Transverse colon (tissue), 4 donors: ENCODE data around the gene PBX1. TPM values are rescaled to one million over a fixed set of nuclear protein-coding genes. Genes with fewer than 3 reads are reported as not detected.
A peak's percentile ranks its signal among the peaks of the same experiment; 100 is the strongest.

Source experiments
- DNase-seq: peaks from one replicate; pipeline ENCODE4 v3.0.0-alpha.2; 2019
- H3K27ac ChIP-seq, 4 donors: fragments of 200-600 bp; sonication (generic); 2 replicates each; pipeline ENCODE4 v1.5.1; 2016 to 2018; ENCODE audit warnings: inconsistent platforms in 4 of 4
- H3K27me3 ChIP-seq: fragments of 200-600 bp; sonication (generic); 2 replicates; pipeline ENCODE4 v1.5.1; 2017; ENCODE audit warnings: inconsistent platforms
- H3K36me3 ChIP-seq, 4 donors: fragments of 200-600 bp; sonication (generic); 2 replicates each; pipeline ENCODE4 v1.5.1; 2017 to 2019; ENCODE audit warnings: inconsistent platforms in 4 of 4
- H3K4me1 ChIP-seq, 4 donors: fragments of 200-600 bp; sonication (generic); 2 replicates each; pipeline ENCODE4 v1.5.1; 2017 to 2020; ENCODE audit warnings: inconsistent platforms in 4 of 4
- H3K4me3 ChIP-seq, 4 donors: fragments of 200-600 bp; sonication (generic); 1 replicate in 1 of 4; 2 replicates in 3 of 4; pipeline versions ENCODE4 v1.5.1 to v1.6.1; 2017 to 2019; ENCODE audit warnings: inconsistent platforms in 4 of 4
- H3K9me3 ChIP-seq, 2 donors: fragments of 200-600 bp; sonication (generic); 2 replicates each; pipeline ENCODE4 v1.5.1; 2017 to 2019; ENCODE audit warnings: inconsistent platforms in 2 of 2
- CTCF ChIP-seq, 5 experiments: fragments of 200-600 bp in 3 of 5; fragments of 450-650 bp in 2 of 5; sonication (generic) in 3 of 5; IDR thresholded peaks; 1 replicate in 2 of 5; 2 replicates in 3 of 5; pipeline ENCODE4 v1.5.1; 2016 to 2017; ENCODE audit warnings: antibody characterized with exemption in 5 of 5, inconsistent platforms in 3 of 5, mild to moderate bottlenecking in 2 of 5, moderate library complexity in 1 of 5
- EP300 ChIP-seq: sonication (generic); formaldehyde crosslinking; IDR thresholded peaks from one replicate; pipeline ENCODE4 v1.6.1; 2017; ENCODE audit warnings: antibody characterized with exemption, low read depth
- POLR2A ChIP-seq: fragments of 450-650 bp; IDR thresholded peaks from one replicate; pipeline ENCODE4 v1.6.1; 2016; ENCODE audit warnings: antibody characterized with exemption, mild to moderate bottlenecking, moderate library complexity
- POLR2AphosphoS5 ChIP-seq, 3 donors: sonication (generic); formaldehyde crosslinking; IDR thresholded peaks; one replicate each; pipeline ENCODE4 v1.6.1; 2016; ENCODE audit warnings: antibody characterized with exemption in 3 of 3
- WGBS, 2 donors: methylation state at CpG; one replicate each; pipeline ENCODE4 v1.1.5; 2018; ENCODE audit warnings: low coverage in 1 of 2; 5-methylcytosine and 5-hydroxymethylcytosine counted together
- in situ Hi-C, 4 donors: fragments of 200-750 bp; cut with MboI; loops; one replicate each; pipeline versions ENCODE4 v1.15.0 to v1.15.1; 2017; ENCODE audit warnings: low sequenced_read_pairs in 3 of 4, low pct_ligation_motif_present in 1 of 4, low pct_unique_long_range_greater_than_20kb in 1 of 4
- intact Hi-C: fragments of 100-400 bp; cut with DNase I; formaldehyde crosslinking; loops from one replicate; pipeline ENCODE4 v1.15.1; 2023; ENCODE audit warnings: low total_unique reads
- total RNA-seq, 4 donors: library from RNA; depleted of rRNA; stranded (reverse); fragments of >200 nt; gene quantifications; one replicate each; pipeline ENCODE4 v1.1.0, GENCODE V29; 2016

PBX1 gene
- total RNA-seq, 4 donors from 2014 or later = 46.8 to 77.2 (median 50.7) TPM

GRCh38 chr1:164771619-164772361 is 212.8 kb downstream of the PBX1 start:
- TF ChIP-seq POLR2AphosphoS5 (IDR thresholded peaks at IDR 0.05) (no peak), POLR2A (no peak), CTCF (IDR thresholded peaks at IDR 0.05) (no peak)
- DNase-seq = no peak
- in situ Hi-C loops = no loop called here

GRCh38 chr1:164772635-164773034 is 213.7 kb downstream of the PBX1 start:
- Histone ChIP-seq H3K27ac (peak overlapping the region; percentile 69 to 80 (median 72)), H3K4me3 (no peak overlapping the region), H3K36me3 (no peaks in the 10 kb centered on the region), H3K27me3 (no peaks in the 10 kb centered on the region), H3K4me1 (peaks cover 43 to 91% (median 52%) of the 10 kb centered on the region in 4 donors), H3K9me3 (no peaks in the 10 kb centered on the region)
- DNase-seq = peak; percentile 65
- WGBS, 2 donors = 79% methylated on average over 4 of the region's 4 CpGs; no CpG with 5 or more reads in 1 of the 2 donors
- in situ Hi-C loops (no loop called here), intact Hi-C loops (loop anchor here (10.0 kb wide), 1 partner anchor 128 kb away; no protein-coding TSS in a partner anchor)
- TF ChIP-seq POLR2AphosphoS5 (IDR thresholded peaks at IDR 0.05) (peak in 1 of 3 donors; percentile 18), POLR2A (no peak)

More at GRCh38 chr1:164771619-164772361, 212.8 kb downstream of the PBX1 start:
- Histone ChIP-seq H3K4me3 (no peak overlapping the region), H3K36me3 (no peaks in the 10 kb centered on the region), H3K4me1 (peaks cover 51 to 92% (median 58%) of the 10 kb centered on the region in 4 donors), H3K9me3 (no peaks in the 10 kb centered on the region), H3K27ac (peak overlapping the region; percentile 69 to 80 (median 72)), H3K27me3 (no peaks in the 10 kb centered on the region)
- 59 to 66% methylated on average over 3 to 7 of the region's 7 CpGs for WGBS, 2 donors
- intact Hi-C loops = loop anchor here (10.0 kb wide), 1 partner anchor 127 kb away; no protein-coding TSS in a partner anchor

- Histone ChIP-seq H3K4me1 (peaks cover 43 to 88% (median 52%) of the 10 kb centered on the region in 4 donors), H3K9me3 (no peaks in the 10 kb centered on the region), H3K36me3 (no peaks in the 10 kb centered on the region), H3K4me3 (no peak overlapping the region), H3K27me3 (no peaks in the 10 kb centered on the region), H3K27ac (peak overlapping the region; percentile 69 to 80 (median 72))
- no peak for DNase-seq
- TF ChIP-seq CTCF (IDR thresholded peaks at IDR 0.05) = no peak
- no peak for TF ChIP-seq POLR2AphosphoS5 (IDR thresholded peaks at IDR 0.05)
- TF ChIP-seq POLR2A = no peak
- TF ChIP-seq EP300 = no peak
- intact Hi-C loops = loop anchor here (10.0 kb wide), 1 partner anchor 128 kb away; no protein-coding TSS in a partner anchor
- in situ Hi-C loops = no loop called here
- WGBS, 2 donors = 87% methylated on average over 5 of the region's 5 CpGs; no CpG with 5 or more reads in 1 of the 2 donors
These were observed 214.1 kb downstream of the PBX1 start for GRCh38 chr1:164773102-164773501.

- intact Hi-C loops (loop anchor here (10.0 kb wide), 1 partner anchor 130 kb away; no protein-coding TSS in a partner anchor), in situ Hi-C loops (no loop called here)
- no peak for DNase-seq
- peak overlapping the region; percentile 63 to 73 (median 70) for H3K27ac ChIP-seq
- peaks cover 41 to 76% (median 52%) of the 10 kb centered on the region in 4 donors for H3K4me1 ChIP-seq
- no peak overlapping the region for H3K4me3 ChIP-seq
- no peaks in the 10 kb centered on the region for H3K9me3 ChIP-seq
- no peaks in the 10 kb centered on the region for H3K27me3 ChIP-seq
- no peaks in the 10 kb centered on the region for H3K36me3 ChIP-seq
- WGBS, 2 donors = 33 to 44% methylated on average over 1 to 4 of the region's 4 CpGs
- TF ChIP-seq CTCF (IDR thresholded peaks at IDR 0.05) (peak in 1 of 5 experiments; percentile 10), POLR2A (no peak)
These were observed 215.4 kb downstream of the PBX1 start for GRCh38 chr1:164774413-164774812.
